Loucy (cell line): ENCODE results near the gene AATK.

ENCODE experiments used
- H2AFZ ChIP-seq: fragments of 200-600 bp; sonication (generic); 2 replicates; pipeline ENCODE4 v1.6.0; 2016; ENCODE audit warnings: antibody characterized with exemption, mild to moderate bottlenecking, low read length, moderate library complexity
- H3F3A ChIP-seq: fragments of 200-600 bp; 2 replicates; pipeline ENCODE4 v1.6.0; 2016; ENCODE audit warnings: antibody characterized with exemption, low read depth, mild to moderate bottlenecking
- H3K27me3 ChIP-seq: fragments of 200-600 bp; sonication (generic); 2 replicates; pipeline ENCODE4 v1.6.1; 2014; ENCODE audit warnings: low read length, mild to moderate bottlenecking; ENCODE audit not compliant: insufficient read depth, poor library complexity, severe bottlenecking
- H3K36me3 ChIP-seq: fragments of 200-600 bp; sonication (generic); 2 replicates; pipeline ENCODE4 v1.6.1; 2016; ENCODE audit warnings: low read length; ENCODE audit not compliant: insufficient read depth
- H3K4me1 ChIP-seq: fragments of 200-600 bp; sonication (generic); 2 replicates; pipeline ENCODE4 v1.5.1; 2014; ENCODE audit warnings: low read length, mild to moderate bottlenecking; ENCODE audit not compliant: insufficient read depth, poor library complexity, severe bottlenecking
- H3K4me2 ChIP-seq: fragments of 200-600 bp; sonication (generic); 2 replicates; pipeline ENCODE4 v1.6.0; 2014; ENCODE audit warnings: antibody characterized with exemption, low read length, low read depth, mild to moderate bottlenecking; ENCODE audit not compliant: poor library complexity, severe bottlenecking
- H3K4me3 ChIP-seq: fragments of 200-600 bp; sonication (generic); 2 replicates; pipeline ENCODE4 v1.5.1; 2014; ENCODE audit warnings: low read length, mild to moderate bottlenecking, mixed read lengths; ENCODE audit not compliant: poor library complexity, severe bottlenecking
- H3K79me2 ChIP-seq: fragments of 200-600 bp; sonication (generic); 2 replicates; pipeline ENCODE4 v1.6.1; 2014; ENCODE audit warnings: low read length; ENCODE audit not compliant: insufficient read depth
- H3K9ac ChIP-seq: fragments of 200-600 bp; sonication (generic); 2 replicates; pipeline ENCODE4 v1.6.0; 2014; ENCODE audit warnings: mild to moderate bottlenecking, low read depth, low read length, moderate library complexity; ENCODE audit not compliant: poor library complexity, severe bottlenecking
- H3K9me2 ChIP-seq: fragments of 200-600 bp; sonication (generic); replicated peaks from 2 replicates; pipeline ENCODE4 v1.6.1; 2016; ENCODE audit warnings: low read depth, low read length, mixed read lengths
- H3K9me3 ChIP-seq: fragments of 200-600 bp; sonication (generic); 2 replicates; pipeline ENCODE4 v1.6.1; 2014; ENCODE audit warnings: mild to moderate bottlenecking, antibody characterized with exemption, low read length, low read depth; ENCODE audit not compliant: insufficient read depth
- H4K20me1 ChIP-seq: fragments of 200-600 bp; sonication (generic); 2 replicates; pipeline ENCODE4 v1.6.0; 2014; ENCODE audit warnings: antibody characterized with exemption, low read length, mild to moderate bottlenecking; ENCODE audit not compliant: insufficient read depth, poor library complexity, severe bottlenecking
- EZH2phosphoT487 ChIP-seq: fragments of 200-600 bp; IDR thresholded peaks from 2 replicates; pipeline ENCODE4 v1.6.1; 2018; ENCODE audit warnings: antibody characterized with exemption, mild to moderate bottlenecking, moderate library complexity, borderline replicate concordance
- TF ChIP-seq, protein P1 (sequence below): fragments of 200-600 bp; sonication (generic); conservative IDR thresholded peaks from 2 replicates; pipeline ENCODE4 v1.5.1; 2014; ENCODE audit warnings: mild to moderate bottlenecking, antibody characterized with exemption, low read length

AATK gene

DNA sequence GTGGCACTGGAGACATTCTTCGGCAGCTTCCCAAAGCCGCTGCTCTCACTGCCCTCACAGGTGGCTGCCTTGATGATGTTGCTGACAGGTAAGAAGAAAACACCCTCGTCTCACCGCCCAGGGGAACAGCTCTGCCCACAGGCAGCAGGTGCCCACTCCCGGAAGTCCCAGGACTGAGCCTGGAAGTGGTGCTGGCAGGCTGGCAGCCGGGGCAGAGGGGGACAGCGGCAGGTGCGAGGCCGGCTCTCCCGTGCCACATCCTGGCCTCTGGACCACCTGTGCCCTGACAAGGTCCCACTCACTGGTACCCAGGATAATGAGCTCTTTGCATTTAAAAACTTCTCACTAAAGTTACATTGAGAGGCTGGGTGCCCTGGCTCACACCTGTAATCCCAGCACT lies 36.3 kb upstream of the AATK start:
- no peaks in the 10 kb centered on the region for H3K9me3 ChIP-seq
- peaks cover 4% of the 10 kb centered on the region for H3K4me1 ChIP-seq
- peaks cover 33% of the 10 kb centered on the region; the same call in 1 of the 2 replicates for H3K36me3 ChIP-seq
- no peaks in the 10 kb centered on the region for H3K9me2 ChIP-seq
- no peaks in the 10 kb centered on the region for H3K27me3 ChIP-seq
- no peaks in the 10 kb centered on the region for H3F3A ChIP-seq
- H2AFZ ChIP-seq, result no peak overlapping the region
- H3K4me3 ChIP-seq, result no peak overlapping the region
- H3K4me2 ChIP-seq, result no peak overlapping the region
- no peaks in the 10 kb centered on the region for H3K79me2 ChIP-seq
- H3K9ac ChIP-seq, result no peak overlapping the region
- no peaks in the 10 kb centered on the region for H4K20me1 ChIP-seq
- no peak for TF ChIP-seq EZH2phosphoT487
- TF ChIP-seq, protein P1, sequence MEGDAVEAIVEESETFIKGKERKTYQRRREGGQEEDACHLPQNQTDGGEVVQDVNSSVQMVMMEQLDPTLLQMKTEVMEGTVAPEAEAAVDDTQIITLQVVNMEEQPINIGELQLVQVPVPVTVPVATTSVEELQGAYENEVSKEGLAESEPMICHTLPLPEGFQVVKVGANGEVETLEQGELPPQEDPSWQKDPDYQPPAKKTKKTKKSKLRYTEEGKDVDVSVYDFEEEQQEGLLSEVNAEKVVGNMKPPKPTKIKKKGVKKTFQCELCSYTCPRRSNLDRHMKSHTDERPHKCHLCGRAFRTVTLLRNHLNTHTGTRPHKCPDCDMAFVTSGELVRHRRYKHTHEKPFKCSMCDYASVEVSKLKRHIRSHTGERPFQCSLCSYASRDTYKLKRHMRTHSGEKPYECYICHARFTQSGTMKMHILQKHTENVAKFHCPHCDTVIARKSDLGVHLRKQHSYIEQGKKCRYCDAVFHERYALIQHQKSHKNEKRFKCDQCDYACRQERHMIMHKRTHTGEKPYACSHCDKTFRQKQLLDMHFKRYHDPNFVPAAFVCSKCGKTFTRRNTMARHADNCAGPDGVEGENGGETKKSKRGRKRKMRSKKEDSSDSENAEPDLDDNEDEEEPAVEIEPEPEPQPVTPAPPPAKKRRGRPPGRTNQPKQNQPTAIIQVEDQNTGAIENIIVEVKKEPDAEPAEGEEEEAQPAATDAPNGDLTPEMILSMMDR, result no peak

DNA sequence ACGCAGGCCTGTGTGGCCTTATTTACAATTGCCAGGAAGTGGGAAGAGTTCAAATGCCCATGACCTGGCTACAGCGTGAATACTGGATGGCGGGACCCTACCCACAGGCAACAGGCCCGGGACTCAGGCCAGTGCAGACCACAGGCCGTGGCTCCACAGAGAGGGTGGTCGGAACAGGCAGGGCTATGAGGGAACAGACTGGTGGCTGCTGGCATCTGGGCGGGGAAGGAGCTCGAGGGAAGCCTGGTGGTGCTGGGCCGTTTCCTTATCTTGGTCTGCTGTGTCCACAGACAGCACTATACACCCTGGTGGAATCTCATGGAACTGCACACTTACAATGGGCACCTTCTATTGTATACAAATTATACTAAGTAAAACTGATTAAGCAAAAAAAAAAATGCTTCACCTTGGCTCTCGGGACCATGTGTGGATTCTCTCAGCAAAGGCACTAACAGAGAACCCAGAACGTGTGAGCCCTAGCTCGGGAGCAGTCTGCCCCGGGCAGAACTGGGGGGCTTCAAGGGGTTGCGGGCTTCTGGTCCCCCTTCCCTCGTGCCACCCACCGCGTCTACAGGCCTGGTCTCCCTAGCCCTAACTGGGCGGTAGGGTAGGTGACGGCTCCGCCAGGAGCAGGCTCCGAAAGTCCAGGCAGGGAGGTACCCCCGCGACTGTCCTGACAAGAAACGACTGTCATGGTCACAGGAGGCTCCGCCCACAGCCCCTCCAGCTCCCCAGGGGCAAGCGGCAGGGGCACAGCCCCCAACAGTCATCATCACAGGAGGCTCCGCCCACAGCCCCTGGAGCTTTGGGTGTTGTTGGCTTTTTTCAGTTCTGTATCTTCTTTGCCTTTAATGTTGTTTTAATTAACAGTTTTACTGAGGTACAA lies 34.9 kb upstream of the AATK start:
- Histone ChIP-seq H3K4me1 (peaks cover 10% of the 10 kb centered on the region), H2AFZ (no peak overlapping the region), H3K79me2 (no peaks in the 10 kb centered on the region), H4K20me1 (no peaks in the 10 kb centered on the region), H3K4me2 (no peak overlapping the region), H3F3A (no peaks in the 10 kb centered on the region), H3K36me3 (peaks cover 30% of the 10 kb centered on the region; the same call in 1 of the 2 replicates), H3K9me2 (no peaks in the 10 kb centered on the region), H3K9me3 (no peaks in the 10 kb centered on the region), H3K9ac (no peak overlapping the region), H3K27me3 (no peaks in the 10 kb centered on the region), H3K4me3 (no peak overlapping the region)
- TF ChIP-seq EZH2phosphoT487, result no peak
- TF ChIP-seq, protein P1, result peak; percentile 57

DNA sequence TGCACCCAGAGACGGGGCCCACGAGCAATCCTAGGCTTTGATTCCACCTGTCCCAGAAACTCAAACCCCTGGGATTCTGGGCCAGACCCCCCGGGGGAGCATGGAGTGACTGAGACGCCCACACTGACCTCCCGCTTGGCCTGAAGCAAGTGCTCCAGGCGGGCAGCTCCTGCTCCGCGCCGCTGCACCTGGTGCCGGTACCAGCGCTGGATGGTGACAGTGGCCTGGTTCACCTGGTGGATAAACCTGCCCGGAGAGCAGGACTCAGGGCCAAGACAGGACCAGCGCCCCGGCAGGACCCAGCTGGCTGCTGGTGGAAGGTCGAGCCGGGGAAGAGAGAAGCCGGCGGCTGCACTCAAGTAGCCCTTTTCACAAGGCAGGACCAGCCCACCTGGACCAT lies 34.2 kb upstream of the AATK start:
- H4K20me1 ChIP-seq, result no peaks in the 10 kb centered on the region
- no peak overlapping the region for H3K4me2 ChIP-seq
- no peaks in the 10 kb centered on the region for H3K27me3 ChIP-seq
- no peak overlapping the region for H3K4me3 ChIP-seq
- H3K9me3 ChIP-seq, result no peaks in the 10 kb centered on the region
- H3K79me2 ChIP-seq, result no peaks in the 10 kb centered on the region
- H3K9ac ChIP-seq, result no peak overlapping the region
- H3K9me2 ChIP-seq, result no peaks in the 10 kb centered on the region
- H3F3A ChIP-seq, result no peaks in the 10 kb centered on the region
- peaks cover 10% of the 10 kb centered on the region for H3K4me1 ChIP-seq
- no peak overlapping the region for H2AFZ ChIP-seq
- H3K36me3 ChIP-seq, result peaks cover 33% of the 10 kb centered on the region; the same call in 1 of the 2 replicates
- no peak for TF ChIP-seq EZH2phosphoT487
- TF ChIP-seq, protein P1, result no peak
